ENCODE data around the gene NSUN6.

The NSUN6 gene, protein sequence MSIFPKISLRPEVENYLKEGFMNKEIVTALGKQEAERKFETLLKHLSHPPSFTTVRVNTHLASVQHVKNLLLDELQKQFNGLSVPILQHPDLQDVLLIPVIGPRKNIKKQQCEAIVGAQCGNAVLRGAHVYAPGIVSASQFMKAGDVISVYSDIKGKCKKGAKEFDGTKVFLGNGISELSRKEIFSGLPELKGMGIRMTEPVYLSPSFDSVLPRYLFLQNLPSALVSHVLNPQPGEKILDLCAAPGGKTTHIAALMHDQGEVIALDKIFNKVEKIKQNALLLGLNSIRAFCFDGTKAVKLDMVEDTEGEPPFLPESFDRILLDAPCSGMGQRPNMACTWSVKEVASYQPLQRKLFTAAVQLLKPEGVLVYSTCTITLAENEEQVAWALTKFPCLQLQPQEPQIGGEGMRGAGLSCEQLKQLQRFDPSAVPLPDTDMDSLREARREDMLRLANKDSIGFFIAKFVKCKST

DNA sequence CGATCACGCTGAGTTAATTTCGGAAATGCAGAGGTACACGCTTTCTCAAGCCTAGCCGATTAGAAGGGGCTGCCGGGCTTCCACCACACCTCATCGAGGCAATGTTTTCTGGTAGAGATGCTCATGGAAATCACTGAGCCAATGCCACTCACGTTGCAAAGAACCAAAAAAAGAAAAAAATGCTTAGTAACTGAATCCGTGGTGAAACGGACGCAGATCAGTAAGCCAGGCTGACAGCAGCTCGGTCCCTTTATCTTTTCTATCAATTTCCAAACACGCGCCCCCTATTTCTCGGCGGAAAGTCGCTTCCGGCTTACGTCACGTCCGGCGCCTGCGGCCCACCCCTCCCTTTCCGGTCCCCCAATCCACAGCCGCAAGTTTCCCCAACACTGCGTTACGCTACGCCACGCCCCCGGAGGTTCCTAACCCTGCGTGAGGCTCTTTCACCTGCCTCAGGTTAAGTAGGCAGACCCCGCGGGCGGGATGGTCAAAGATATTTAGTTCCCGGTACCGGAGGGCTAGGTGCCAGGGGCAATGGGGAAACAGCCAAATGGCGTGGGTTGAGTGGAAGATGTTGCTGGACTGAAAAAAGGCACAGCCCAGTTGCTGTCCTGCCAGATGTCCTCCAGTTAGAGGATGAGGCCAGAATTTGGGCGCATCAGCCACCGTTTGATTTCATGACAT is at the start of gene NSUN6:
NSUN6 (minus strand) TSS at position 264 of the 684 bp plus-strand sequence. CDS start 384 bp downstream, outside the sequence.
- FAIRE-seq = no peak

DNA sequence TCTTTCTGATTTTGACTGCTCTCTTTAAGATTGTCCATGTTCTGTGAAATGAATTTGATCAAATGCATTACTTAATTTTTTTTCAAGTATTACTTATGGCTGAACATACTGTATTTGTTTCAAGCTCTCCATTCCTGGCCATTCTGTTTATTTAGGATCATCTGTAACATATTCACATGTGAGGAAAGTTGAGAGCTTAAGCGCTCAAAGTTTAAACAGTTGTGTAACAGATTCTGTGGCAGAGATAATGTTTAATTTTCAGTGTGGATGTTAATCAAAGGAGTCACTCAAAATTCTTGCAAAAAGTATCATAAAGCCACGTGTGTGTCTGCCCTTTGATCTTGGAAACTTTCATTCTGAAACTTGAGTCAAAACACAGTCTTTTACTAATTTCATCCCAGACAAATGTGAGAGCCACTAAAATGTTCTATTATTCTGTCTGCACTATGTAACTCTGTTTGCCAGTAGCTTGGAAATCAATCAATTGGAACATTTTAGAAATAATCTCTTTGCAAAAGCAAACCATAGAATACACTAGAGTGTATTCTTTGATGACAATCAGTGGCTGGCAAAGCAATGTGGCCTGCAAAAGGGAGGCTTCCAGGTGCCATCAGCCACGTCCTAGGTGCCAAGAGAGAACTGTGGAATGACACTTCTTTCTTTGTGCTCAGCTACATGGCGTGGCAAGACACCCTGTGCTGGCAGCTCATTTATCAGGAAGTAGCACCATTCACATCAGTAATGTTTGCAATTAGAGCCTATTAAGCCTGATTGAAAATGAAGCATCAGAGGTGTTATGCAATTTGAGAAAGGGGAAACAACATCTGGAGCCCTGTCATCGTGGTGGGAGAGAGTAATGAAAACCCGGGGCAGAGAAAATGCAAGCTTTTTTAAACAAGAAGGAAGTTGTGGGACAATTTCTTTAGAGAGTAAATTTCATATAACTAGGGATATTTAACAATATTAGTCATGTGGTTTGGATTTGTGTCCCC is 48.8 kb upstream of the NSUN6 start:
- FAIRE-seq = no peak

DNA sequence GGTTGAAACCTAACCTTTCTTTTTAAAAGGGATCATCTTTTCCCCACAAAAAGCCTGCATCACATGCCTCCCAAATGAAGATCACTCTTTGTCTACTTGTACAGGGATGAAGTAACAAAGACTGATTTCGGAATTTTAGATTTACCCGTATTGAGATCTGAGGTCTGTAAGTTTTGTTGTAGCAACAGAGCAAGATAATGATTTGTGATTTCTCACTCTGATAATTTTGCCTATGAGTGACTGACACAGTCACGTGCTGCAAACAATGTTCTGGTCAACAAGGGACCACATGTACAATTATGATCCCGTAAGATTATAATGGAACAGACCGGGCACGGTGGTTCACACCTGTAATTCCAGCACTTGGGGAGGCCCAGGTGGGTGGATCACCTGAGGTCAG is 39.2 kb upstream of the NSUN6 start:
- no peak for FAIRE-seq

DNA sequence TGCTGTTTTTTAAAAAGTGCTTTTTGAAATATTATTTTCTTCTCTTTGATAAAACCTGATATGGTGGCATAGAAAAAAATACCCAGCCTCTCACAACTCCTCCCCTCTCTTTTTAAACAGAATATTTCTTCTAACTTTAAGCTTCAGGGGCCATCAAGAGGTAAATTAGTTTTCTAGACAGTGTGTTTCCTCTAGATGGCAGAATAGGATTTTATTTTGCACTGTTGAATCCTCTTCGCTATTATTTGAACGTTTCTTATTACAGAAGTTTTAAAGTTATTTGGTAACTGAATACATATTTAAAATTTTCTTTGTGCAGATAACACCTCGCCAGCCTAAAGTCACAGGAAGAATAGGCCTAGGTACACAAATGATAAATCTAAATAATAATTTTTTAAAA is 38.1 kb upstream of the NSUN6 start:
- peak; percentile 14 for FAIRE-seq

DNA sequence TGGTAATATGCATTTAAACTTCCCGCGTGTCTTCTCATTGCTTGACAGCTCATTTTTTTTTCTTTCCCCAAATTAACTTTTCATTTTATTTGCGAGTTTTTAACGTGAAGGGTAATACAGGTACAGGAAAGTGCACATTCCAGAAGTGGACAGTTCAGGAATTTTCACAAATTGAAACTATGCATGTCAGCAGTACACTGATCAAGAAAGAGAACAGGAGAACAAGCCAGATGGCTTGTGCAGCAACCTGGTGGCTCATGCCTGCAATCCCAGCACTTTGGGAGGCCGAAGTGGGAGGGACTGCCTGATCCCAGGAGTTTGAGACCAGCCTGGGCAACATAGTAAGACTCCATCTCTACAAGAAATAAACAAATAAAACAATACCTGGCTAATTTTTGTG is 36.3 kb upstream of the NSUN6 start:
- FAIRE-seq = no peak

DNA sequence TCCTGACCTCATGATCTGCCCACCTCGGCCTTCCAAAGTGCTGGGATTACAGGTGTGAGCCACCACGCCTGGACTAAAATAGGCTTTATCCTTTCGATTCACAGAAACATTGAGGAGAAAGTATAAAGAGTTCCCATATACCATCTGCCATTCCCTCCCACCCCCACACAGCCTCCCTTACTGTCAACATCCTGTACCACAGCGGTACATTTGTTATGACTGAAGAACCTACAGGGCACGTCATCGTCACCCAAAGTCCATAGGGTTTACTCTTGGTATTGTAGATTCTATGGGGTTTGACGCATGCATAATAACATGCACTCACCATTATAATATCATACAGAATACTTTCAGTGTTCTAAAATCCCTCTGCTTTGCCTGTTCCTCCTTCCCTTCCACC is 35.8 kb upstream of the NSUN6 start:
- FAIRE-seq = no peak

DNA sequence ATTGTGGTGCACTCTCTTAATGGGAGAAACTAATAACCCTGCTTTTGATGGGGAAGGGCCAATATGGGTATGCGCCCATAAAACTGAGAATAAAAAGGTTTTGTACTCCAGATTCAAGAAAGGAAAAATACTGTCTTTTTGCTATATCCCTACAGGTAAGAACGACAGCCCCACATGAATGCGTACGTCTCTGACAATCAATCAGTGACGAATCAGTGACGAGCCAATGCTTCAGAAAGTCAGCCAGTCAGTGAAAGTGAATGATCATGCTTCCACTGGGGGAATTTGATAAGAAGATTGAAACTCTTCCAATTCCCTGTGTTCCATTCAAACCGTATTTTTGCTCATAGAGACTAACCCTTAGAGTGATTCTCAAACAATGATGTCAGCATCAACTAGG is 34.2 kb upstream of the NSUN6 start:
- FAIRE-seq = no peak

DNA sequence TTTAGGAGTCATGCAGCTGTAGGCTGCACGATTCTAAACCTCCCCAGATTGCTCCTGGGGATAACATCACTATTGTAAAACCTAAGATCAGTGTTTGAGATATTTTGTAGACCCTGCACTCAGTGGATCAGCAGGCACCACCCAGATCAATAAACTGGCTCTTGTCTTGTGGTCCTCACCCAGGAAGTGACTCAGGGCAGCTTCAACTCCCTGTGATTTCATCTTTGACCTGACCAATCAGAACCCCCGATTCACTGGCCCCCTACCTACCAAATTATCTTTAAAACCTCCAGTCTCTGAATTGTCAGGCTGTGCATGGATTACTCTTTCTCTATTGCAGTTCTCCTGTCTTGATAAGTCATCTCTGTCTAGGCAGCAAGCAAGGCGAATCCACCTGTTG is 33.6 kb upstream of the NSUN6 start:
- no peak for FAIRE-seq

DNA sequence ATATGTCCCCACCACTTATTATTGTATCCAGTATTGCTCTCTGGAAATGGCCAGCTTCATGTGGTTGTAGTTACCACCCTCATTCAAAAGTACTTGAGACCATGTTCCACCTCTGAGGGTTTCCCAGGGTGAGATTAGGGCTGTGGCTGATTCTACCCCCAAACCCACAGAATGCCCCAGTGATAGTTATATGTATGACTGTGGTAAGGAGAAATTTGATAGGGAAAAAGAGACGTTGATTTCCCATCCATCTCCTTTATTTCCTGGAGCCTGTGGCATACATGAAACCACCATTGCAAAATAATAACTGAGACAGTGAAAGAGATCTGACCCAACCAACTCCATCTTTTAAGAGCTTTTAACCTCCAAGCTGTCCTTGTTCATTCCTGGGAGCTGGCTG is 33.0 kb upstream of the NSUN6 start:
- FAIRE-seq = no peak

DNA sequence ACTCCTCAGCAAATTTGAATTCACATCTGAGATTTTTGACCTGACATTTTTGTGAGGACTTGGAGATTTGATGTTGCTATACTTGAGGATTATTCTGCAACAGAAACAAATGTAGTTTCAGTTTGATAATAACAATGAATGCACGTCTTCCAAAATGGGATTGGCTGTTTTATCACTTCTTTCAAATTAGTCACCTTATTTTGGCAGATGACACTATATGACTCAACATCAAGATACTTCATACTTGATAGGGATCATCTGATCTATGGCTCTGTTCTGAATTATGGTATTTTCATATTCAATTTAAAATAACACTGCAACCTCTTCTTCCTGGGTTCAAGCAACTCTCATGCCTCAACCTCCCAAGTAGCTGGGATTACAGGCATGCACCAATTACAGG is 32.0 kb upstream of the NSUN6 start:
- FAIRE-seq = no peak

DNA sequence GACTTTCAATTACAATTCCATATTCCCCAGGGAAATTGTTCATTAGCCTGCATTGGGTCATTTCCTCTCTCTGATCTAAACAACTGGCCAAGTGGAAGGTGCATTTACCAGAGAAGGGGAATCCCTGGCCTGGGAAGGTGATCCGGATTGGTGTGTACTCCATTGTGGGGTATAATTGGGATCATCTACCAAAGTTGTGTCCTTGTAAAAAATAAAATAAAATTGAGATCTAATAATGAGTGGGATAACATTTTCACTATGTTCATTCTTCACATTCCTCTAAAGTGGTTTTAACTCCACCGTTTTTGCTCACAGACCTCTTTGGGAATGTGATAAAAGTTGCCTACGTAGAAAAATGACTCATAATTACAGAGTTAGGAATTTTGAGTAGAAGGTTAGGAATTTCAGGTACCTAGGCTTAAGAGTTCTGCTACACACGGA is 30.6 kb upstream of the NSUN6 start:
- FAIRE-seq = no peak

DNA sequence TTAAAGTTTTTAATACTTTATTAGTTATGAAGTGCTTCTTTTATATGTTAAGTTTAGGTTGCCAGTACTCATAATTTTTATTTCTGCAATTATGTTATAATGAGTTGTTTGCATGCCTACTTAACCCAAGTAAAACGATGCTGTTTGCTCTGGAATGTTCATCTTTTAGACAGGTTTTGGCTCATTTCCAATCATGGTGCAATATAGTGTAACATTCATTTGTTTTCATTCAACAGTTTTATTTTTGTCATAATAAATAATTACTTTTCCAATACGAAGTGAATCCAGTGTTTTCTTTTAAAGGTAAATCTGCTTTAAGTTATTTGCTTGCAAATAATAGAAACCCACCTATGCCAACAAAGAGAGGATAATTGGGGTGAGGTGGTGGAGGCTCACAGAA is 30.0 kb upstream of the NSUN6 start:
- no peak for FAIRE-seq

DNA sequence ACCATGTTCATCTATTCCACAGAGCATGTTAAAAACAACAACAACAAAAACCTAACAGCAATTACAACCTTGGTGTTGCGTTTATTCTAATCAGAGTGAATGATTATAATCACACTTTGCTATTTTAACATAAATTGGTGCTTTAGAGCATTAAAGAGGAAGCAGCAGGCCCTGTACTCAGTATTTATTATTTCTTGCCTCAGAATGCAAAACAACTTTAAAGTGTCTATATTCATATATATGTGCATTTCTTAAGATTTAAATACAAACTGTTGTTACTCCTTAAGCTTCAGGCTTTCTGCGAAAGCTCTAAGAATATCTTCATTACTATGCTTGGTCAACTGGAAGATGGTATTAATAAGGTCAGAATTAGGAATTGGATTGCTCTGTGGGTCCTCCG is 29.4 kb upstream of the NSUN6 start:
- no peak for FAIRE-seq

DNA sequence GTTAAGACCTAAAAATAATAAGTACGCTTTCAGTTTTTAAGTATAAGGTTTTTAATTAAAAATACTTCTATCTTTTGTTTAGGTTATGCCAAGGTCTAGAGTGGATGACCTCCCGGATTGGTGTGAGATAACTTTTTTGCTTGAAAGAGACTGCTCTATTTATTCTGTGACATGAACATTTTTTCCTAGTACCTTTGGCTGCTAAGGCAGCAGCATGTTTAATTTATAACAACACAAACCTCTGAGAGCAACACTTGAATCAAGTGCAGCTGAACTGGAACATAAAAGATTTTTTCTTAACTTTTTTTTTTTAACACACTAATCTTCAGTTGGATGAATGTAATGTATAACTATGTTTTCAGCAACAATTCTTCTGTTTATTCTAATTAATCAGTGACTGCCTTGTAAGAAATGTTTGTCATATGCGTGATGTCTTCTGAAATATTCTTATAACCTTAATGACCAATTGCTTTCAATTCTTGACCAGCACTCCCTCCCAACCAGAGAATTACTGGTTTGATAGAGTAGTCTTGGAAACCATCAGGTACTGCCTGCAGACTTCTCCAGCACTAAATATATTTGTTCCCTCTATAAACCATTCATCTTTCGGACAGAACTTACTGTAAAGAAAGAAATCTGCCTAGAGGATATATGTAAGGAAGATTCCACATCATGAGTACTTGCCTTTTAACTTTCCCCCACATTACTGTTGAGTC is 23.9 kb upstream of the NSUN6 start:
- FAIRE-seq = no peak

DNA sequence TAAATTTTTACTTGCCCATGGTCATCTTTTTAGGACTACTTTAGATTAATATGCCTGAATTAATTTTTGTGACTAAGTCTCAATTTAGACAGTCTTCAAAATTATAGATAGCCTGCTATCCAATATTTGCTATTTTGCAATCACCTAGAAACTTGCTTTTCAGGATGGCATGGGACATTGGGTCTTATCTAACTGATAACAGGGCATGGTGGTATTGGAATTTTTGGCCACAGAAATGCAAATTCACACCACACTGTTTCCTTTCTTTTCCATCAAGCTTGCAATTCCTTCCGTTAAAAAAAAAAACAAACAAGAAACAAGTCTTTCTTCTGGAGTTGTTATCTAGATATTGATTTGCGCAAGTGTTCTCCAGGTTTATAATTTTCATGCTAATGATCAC is 16.6 kb upstream of the NSUN6 start:
- no peak for FAIRE-seq

DNA sequence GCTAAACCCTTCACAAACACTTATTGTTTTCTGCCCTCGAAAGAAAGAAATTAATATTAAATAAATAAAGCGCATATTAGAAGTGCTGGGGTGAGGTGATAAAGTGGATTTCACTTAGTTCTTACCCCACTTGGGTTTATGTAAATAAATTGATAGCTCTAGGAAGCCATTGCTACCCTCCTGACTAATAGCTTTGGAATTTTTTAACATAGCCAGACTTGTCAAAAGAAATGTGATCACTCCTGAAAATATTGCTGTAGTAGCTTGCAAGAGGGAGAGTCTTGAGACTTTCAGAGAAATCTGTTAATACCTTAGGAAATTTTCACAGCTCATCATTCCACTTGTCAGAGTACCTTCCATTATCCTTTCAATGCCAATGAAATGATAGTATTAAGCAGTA is 15.4 kb upstream of the NSUN6 start:
- FAIRE-seq = no peak

DNA sequence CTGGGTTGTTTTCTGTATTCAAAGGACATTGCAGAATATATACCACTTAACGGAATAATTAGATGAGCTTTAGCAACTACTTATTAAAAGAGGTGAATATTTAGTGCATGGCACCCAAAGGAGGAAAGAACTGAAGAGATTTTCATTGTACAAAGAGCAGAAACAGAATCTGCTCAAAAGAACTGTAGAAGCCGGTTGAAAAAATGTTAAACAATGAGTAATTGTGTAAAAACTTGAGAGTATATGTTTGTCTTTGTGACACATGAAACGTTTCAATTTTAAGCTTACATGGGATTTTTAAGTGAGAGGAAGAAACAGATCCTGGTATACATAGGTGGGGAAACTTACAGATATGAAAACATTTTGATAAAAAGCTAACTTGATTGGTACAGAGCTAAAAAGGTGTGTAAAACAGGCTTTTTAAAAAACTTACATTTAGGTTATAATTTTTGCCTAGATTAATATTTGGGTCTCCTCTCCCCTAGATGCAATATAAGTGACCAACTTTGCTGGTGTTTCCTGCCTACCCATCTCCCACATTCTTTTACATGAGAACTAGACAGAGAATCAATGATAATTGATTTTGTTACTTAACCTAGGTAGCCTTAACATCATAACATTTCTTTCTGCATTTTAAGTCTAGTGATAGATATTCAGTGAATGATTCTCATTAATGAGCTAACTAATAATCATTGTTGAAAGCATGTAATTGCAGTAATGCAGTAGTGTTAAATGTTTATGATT is 14.6 kb upstream of the NSUN6 start:
- no peak for FAIRE-seq

DNA sequence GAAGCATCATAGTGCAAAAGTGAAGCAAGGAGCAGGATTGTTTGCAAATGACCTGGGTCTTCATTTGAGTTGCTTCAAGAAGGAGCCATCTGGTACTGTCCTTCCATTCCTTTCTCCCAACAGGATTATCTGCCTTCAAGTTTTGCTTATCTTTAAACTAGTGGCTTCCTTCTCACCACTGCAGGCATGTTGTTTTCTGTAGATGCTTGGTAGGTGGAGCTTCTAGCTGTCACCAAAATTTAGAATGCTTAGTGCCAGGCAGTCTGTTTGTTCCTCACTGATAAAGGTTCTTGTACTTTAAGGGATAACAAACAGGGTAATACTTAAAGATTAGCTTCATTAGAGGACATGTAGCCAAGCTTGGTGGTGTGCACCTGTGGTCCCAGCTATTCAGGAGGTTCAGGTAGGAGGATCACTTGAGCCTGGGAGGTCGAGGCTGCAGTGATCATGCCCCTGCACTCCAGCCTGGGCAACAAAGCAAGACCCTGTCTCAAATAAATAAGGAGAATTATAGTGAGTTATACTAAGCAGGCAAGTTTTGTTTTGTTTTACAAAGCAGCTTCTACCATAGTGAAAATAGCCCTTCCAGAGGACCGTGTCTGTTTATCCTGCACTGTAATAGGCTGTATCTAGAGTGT is 13.6 kb upstream of the NSUN6 start:
- no peak for FAIRE-seq

DNA sequence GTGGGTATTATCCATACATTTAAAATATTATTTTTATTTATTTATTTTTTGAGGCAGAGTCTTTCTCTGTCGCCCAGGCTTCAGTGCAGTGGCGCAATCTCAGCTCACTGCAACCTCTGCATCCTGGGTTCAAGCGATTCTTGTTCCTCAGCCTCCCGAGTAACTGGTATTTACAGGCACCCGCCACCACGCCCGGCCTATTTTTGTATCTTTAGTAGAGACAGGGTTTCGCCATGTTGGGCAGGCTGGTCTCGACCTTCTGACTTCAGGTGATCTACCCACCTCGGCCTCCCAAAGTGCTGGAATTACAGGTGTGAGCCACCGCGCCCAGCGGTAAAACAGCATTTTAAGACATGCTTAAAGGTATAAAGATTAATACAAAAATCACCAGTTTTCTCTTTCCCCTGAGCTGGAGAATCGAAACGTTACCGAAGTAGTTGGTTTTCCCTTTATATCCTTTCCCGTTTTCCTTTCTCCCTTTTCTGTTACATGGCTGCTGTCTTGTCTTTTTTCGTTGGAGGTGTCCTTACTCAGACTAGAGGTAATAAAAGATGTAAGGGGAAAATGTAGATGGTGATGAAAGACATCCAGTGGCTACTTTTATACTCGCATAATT is 9.5 kb upstream of the NSUN6 start:
- FAIRE-seq = no peak

DNA sequence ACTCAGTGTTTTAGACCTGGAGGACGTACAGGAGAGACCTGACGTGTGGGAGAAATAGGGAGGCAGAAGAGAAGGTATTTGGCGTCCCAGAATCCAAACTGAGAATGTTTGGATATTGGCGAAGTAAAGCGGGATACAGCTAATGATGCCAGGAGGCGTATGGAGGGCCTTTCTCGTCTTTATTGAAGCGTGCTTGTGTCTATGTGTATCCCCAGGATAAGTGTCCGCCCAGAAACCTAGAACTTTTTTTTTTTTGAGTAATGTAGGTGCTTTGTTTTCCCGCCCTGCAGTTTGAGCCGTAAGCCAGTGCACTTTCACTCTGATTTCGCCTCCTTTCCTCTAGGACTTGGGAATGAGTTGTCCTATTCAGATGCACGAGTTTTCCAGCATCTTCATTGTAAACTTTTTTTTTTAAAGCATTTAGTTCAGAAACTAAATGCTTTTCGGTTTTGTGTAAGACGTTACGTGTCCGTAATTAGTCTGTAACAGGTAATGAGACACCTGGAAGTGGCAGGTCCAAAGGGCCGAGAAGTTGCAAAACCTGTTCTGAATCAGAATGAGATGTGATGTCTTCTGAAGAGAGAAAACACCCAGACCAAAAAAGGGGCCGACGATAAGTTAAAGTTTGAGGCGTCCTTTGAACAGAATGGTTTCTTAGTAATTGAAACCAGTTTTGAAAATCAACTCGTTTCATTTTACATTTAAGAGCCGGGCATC is 8.6 kb upstream of the NSUN6 start:
- peak; percentile 38 for FAIRE-seq
